Measurements from ENCODE around the gene ITGAV. TPM values are rescaled to one million over a fixed set of nuclear protein-coding genes. Genes with fewer than 3 reads are reported as not detected.

The ITGAV gene
- polyA plus RNA-seq, 1 donor: 73.4 TPM

DNA sequence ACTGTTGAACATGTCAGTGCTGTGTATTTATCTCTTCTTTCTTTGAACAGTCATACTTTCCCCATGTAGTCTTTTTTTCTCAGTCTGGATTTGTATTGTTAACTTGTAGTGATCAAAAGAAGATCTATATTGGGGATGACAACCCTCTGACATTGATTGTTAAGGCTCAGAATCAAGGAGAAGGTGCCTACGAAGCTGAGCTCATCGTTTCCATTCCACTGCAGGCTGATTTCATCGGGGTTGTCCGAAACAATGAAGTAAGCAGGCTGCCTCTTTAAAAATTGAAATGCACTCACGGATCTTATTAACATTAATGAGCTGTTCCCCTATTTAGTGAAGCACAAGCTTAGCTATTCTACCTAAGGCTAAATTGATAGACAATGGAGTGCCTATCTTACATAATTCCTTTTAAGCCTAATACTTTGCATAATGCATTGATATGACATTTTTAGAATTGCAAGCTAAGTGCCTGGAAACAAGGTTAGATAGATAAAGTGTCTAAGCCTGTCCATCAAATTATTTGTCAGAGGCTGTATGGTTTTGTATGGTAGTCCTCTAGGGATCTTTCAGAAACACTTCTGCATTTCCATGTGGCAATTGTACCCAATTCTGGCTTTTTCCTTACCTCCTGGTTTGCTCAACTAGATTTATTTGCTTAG is 74.7 kb downstream of the ITGAV start:
- no peak for DNase-seq

DNA sequence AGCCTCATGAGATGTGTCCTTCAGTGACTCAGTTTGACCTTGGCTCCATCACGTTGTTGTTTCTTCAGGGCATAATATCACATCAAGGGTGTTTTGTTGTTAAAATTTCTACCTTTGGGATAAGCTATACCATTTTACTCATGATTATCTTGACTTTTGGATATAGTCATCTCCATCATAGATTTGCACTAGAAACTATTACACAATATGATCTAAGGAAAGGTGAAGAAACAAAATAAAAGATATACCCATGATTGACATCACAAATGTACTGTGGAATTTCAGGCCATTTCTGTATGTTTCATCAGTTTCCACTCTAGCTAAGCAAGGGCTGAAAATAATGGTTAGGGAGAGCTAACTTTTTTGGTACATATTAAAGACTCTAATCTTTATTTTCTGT is 79.3 kb downstream of the ITGAV start:
- DNase-seq: no peak

- DNase-seq: no peak
These were observed 81.0 kb downstream of the ITGAV start for GRCh38 chr2:186670831-186671230.

DNA sequence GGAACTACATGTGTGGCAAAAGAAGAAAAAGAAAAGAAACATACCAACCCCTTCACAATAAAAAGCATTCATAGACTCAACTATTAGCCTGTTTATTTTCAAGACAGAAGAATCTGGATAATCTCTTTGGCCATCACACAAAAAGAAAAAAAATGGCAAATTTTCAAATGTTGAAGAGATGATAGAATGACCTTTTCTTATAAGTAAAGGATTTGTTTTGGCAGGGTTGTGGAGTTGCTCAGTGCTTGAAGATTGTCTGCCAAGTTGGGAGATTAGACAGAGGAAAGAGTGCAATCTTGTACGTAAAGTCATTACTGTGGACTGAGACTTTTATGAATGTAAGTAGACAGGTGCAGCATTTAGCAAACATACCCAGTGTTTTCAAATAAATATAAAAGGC is 85.5 kb downstream of the ITGAV start:
- DNase-seq: no peak

DNA sequence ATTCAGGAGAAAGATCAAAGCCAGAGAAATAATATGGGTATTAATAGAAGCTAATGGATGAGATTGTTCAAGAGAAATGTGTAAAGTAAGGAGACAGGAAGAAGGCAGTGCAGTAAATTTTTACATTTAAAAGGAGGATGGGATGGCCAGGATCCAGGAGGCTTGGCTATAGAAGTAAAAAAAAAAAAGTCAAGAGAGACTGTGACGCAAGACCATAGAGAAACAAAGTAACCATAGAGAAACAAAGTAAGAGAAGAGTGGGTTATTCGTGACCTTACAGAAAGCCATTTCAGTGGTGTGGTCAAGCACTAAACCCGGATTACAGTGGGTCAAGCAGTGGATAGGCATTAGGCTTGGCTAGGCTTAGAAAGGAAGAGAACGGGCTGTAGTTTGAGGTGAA is 93.5 kb downstream of the ITGAV start:
- DNase-seq: no peak

GRCh38 chr2:186687807-186688211 is 98.0 kb downstream of the ITGAV start:
- no peak for DNase-seq

GRCh38 chr2:186688813-186689212 is 99.0 kb downstream of the ITGAV start:
- no peak for DNase-seq

DNA sequence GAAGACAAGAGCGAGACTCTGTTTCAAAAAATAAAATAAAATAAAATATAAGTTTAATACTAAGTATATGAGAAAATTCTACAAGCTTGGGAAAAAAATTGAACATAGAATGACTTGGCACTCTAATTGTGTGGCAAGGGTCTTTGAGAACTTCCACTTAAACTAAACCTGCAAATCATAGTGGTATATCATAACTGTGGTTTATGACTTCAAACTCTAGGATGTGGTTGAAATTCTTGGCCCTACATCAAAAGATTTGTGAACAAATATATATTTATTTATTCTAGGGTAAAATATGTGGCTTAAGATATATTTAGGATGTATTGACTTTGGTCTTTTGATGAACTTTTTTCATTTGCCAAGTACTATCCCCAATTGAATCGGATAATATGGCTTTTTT is 100.9 kb downstream of the ITGAV start:
- no peak for DNase-seq

DNA sequence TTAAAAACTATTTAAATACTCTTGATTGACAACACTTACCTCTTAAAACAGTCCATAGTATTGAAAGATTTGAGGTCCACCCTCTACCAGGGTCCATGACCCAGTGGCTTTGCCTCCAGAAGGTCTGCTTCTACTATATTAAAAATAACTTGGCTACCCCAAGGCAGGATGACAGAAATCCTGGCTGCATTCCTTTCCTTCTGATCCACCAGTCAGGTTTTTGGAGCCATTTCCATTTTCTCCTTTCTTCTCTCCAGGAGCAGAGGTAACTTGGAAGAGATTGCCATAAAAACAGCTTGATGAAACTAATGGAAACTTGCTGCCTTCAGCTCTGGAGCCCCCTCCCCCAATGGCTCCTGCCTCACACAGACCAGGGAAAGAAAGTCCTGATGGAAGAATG is 101.4 kb downstream of the ITGAV start:
- no peak for DNase-seq

DNA sequence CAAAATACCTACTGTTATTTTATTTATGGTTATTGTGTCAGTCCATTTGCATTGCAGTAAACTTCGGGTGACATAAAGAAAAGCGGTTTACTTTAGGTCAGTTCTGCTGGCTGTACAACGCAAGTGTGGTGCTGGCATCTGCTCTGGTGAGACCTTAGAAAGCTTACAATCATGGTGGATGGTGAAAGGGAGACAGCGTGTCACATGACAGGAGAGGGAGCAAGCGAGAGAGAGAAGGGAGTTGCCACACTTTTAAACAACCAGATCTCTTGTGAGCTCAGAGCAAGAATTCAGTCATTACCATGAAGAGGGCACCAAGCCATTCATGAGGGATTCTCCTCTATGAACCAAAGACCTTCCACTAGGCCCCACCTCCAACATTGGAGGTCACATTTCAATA is 102.0 kb downstream of the ITGAV start:
- no peak for DNase-seq

DNA sequence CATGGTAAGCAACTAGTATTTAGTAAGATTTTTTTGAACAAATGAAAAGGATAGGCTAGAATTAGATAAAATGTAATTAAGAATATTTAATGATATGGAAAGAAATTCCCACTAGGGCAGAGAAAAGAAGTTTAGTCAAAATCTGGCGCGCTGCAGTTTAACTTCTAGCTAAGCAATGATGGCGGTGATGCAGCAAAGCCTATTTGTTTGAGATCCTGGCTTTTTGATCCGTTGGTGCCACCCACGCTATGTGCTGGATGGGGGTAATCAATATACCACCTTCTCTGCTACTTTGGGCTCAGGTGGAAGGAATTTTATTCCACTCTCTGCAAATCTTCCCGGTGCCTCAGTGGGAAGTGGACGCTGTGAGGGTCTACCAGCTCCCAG is 103.6 kb downstream of the ITGAV start:
- peak; percentile 1 for DNase-seq

GRCh38 chr2:186695081-186695756 is 105.4 kb downstream of the ITGAV start:
- no peak for DNase-seq

DNA sequence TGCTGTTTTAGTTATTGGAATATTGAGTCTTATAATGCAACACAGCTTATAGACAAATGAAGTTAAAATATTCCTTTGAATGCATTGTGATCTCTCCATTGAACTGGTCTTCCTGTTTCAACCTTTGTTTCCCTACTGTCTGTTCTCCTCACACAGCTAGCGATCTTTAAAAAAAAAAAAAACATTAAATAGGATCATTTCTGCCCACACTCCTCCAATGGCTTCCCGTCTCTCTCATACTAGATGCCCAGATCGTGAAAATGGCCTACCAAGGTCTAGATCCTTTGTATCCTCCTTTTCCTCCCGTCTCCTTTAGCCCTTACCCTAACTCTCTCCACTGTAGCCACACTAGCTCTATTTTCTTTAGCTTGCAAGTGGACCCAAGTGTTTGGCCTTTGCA is 106.4 kb downstream of the ITGAV start:
- no peak for DNase-seq

DNA sequence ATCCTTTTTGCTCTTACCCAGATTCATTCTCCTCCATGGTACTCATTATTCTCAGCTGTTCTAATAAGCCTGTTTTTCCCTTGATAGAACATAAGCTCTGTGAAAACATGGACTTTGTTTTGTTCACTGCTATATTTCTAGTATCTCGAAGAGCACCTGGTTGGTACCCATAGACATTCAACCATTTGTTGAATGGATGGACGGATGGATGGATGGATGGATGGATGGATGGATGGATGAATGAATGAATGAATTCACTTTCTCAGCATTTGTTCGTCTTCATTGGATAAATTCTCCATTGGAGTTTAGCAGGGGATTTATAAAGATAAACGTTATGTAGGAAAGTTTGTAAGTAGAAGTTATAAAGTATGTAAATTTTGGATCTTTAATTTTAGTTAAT is 106.9 kb downstream of the ITGAV start:
- no peak for DNase-seq

- no peak for DNase-seq
These were observed 107.7 kb downstream of the ITGAV start for GRCh38 chr2:186697536-186697935.

GRCh38 chr2:186699742-186700141 is 109.9 kb downstream of the ITGAV start:
- no peak for DNase-seq

GRCh38 chr2:186702006-186702405 is 112.2 kb downstream of the ITGAV start:
- DNase-seq: no peak

GRCh38 chr2:186702501-186702900 is 112.6 kb downstream of the ITGAV start:
- no peak for DNase-seq

- DNase-seq: no peak
These were observed 115.0 kb downstream of the ITGAV start for GRCh38 chr2:186704897-186705296.

- no peak for DNase-seq
These were observed 119.9 kb downstream of the ITGAV start for GRCh38 chr2:186709529-186710450.

- no peak for DNase-seq
These were observed 123.8 kb downstream of the ITGAV start for GRCh38 chr2:186713691-186714090.

GRCh38 chr2:186714611-186715010 is 124.8 kb downstream of the ITGAV start:
- no peak for DNase-seq

- DNase-seq: no peak
These were observed 126.1 kb downstream of the ITGAV start for GRCh38 chr2:186716004-186716403.

Data from left kidney (tissue), 2 donors.